GM12873 (cell line): ENCODE results near the gene USP54.

Source experiments
- CTCF ChIP-seq: IDR thresholded peaks from 2 replicates; pipeline ENCODE4 v1.5.1; 2012; ENCODE audit warnings: low read depth, mild to moderate bottlenecking, moderate library complexity, low read length, control low read depth; ENCODE audit not compliant: insufficient read depth; ENCODE audit errors: missing control alignments

Gene USP54

DNA sequence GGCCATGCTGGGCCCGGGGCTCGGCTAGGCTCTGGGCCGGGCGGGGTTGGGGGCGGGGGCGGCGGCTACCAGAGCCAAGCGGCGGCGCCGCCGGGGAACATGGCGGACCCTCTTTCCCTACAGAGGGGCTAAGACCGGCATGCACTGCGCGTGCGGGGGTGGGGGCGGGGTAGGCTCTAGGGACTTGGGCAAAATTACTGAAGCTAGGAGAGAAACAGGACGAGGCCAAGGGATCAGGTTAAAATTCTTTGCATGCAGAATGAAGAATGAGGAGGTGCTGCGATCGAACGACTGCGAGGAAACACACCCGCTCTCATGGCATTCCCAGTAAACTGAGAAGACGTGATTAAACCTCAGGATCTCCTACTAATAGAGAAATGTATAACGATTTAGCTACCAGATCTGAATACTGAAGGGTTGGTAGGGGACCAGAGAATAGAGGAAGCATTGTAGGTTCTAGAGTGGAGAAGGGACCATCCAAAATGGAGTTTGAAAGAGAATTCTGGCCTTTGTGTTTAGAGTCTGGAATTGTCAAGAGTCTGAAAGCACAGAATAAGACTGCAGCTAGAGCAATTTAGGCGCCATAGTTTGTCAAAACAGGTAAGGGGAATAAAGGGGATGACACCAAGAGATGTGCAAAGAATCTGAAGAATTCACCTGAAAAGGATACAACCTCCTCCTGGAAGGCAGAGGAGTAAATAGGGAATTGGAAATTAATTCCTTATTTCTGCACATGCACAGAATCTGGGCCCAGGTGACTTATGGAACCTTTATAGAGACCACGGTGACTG lies 95.1 kb downstream of the USP54 start, which contains the start of gene PPP3CB:
PPP3CB (minus strand) TSS at position 141 of the 791 bp plus-strand sequence; CDS start at position 6, 135 bp downstream.
- TF ChIP-seq CTCF, result no peak

DNA sequence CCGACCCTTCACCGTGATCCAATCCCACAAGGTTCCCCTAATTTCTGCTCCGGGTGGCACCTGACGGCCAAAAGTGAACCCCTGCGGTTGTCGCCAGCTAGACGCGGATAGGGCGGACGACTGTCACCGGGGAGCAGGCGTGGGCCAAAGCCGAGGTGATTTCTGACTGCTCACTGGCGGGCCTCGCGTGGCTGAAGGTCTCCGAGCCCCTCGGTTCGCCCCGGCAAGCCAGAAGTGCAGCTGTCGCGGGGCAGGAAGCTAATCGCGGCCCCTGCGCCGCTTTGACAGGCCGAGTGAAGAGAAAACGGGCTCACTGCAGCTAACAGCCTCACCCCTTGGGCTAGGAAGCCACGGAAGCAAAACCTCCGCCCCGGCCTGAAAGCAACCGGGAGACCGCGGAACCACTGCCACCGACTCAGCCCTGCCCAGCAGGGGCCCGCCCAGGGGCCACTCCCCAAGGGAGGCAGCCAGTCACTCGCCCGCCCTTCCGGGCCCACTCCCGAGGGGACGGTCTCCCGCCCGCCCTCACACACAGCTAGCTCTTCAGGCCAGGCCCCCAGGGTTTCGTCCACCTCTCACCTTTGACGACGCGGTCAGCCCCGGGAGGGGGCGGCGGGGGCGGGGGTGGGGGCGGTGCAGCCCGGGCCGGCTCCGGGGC lies 95.8 kb downstream of the USP54 start:
- no peak for TF ChIP-seq CTCF

DNA sequence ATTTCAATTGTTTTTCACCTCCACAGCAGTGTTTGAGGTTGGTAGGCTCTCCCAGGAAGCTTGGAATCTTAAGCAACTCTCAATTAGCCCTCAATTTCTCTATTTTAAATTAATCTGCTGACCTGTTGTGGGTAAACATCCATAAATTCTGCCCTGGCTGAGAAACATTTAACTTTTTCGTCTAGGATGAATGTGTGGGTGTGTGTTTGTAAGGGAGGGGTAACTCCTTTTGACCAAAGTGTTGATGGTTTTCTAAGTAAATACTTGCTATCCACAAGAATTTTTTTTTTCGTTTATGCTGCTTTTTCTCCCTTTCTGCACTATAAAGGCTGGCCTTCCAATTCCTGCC lies 96.3 kb downstream of the USP54 start:
- TF ChIP-seq CTCF, result no peak

GRCh38 chr10:73494213-73494612 lies 96.9 kb downstream of the USP54 start:
- no peak for TF ChIP-seq CTCF

GRCh38 chr10:73493781-73494180 lies 97.4 kb downstream of the USP54 start:
- no peak for TF ChIP-seq CTCF

DNA sequence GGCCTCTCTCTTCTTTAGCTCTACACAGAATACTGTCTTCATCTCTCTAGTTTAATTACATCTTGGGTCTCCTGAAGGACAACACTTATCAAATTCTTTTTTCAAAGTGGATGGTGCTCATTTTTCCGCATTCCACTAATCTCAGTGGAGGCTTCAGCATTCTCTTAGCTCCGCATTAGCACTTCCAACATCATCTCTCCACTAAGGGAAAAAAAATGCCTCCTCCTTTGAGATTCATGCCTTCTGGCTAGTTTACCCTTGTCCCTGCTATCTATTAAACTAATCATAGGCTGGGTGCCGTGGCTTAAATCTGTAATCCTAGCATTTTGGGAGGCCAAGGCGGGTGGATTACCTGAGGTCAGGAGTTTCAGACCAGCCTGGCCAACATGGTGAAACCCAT lies 104.5 kb downstream of the USP54 start:
- no peak for TF ChIP-seq CTCF

- no peak for TF ChIP-seq CTCF
Observed at GRCh38 chr10:73485320-73485719, 105.8 kb downstream of the USP54 start.
